WTC11 (cell line): ENCODE results near the gene ANTKMT. TPM values are rescaled to one million over a fixed set of nuclear protein-coding genes. Genes with fewer than 3 reads are reported as not detected.

Source experiments
- ATAC-seq: fragments of 200-7000 bp; cut with Tn5 transposase; 2 replicates; pipeline ENCODE4 v1.10.0; 2021; ENCODE audit warnings: mild to moderate bottlenecking, moderate library complexity
- CTCF ChIA-PET: fragments of 300-600 bp; sonication (Branson Sonifier 250); formaldehyde crosslinking; loops from one replicate; lab custom pipeline; 2021; ENCODE audit warnings: antibody characterized with exemption; lab: Charles Lee
- POLR2A ChIA-PET: fragments of 350-600 bp; sonication (Branson Sonifier 250); formaldehyde crosslinking; loops from one replicate; lab custom pipeline; 2021; ENCODE audit warnings: antibody characterized with exemption; lab: Charles Lee
- DNase-seq: peaks from one replicate; pipeline ENCODE4 v3.0.0; 2021; ENCODE audit warnings: low spot score
- H3K27ac Mint-ChIP-seq: 2 replicates; pipeline ENCODE4 v1.8.0; 2021; ENCODE audit warnings: mixed read lengths
- H3K27me3 Mint-ChIP-seq: 2 replicates; pipeline ENCODE4 v1.8.0; 2021; ENCODE audit warnings: low read depth, mild to moderate bottlenecking, moderate library complexity, mixed read lengths
- H3K36me3 Mint-ChIP-seq: 2 replicates; pipeline ENCODE4 v1.8.0; 2021; ENCODE audit warnings: mixed read lengths
- H3K4me1 Mint-ChIP-seq: 2 replicates; pipeline ENCODE4 v1.8.0; 2022; ENCODE audit warnings: mixed read lengths
- H3K4me3 Mint-ChIP-seq: 2 replicates; pipeline ENCODE4 v1.8.0; 2021; ENCODE audit warnings: mild to moderate bottlenecking, moderate library complexity, mixed read lengths
- H3K9me3 Mint-ChIP-seq: 2 replicates; pipeline ENCODE4 v1.8.0; 2021; ENCODE audit warnings: mixed read lengths
- E2F1 ChIP-seq: sonication (generic); formaldehyde crosslinking; IDR thresholded peaks from 2 replicates; pipeline ENCODE4 v1.8.0; 2022; ENCODE audit warnings: mild to moderate bottlenecking, missing genetic modification reagents
- E2F5 ChIP-seq: sonication (generic); formaldehyde crosslinking; IDR thresholded peaks from 2 replicates; pipeline ENCODE4 v1.8.1; 2022; ENCODE audit warnings: mild to moderate bottlenecking, moderate library complexity, missing genetic modification reagents
- FOXP1 ChIP-seq: sonication (generic); formaldehyde crosslinking; IDR thresholded peaks from 2 replicates; pipeline ENCODE4 v1.8.0; 2022; ENCODE audit warnings: missing genetic modification reagents, mild to moderate bottlenecking, moderate library complexity, borderline replicate concordance
- JUN ChIP-seq: sonication (generic); formaldehyde crosslinking; IDR thresholded peaks from 2 replicates; pipeline ENCODE4 v1.8.0; 2023; ENCODE audit warnings: mild to moderate bottlenecking, missing genetic modification reagents
- NR2C2 ChIP-seq: sonication (generic); formaldehyde crosslinking; IDR thresholded peaks from 2 replicates; pipeline ENCODE4 v1.8.0; 2022; ENCODE audit warnings: mild to moderate bottlenecking, missing genetic modification reagents
- PRDM15 ChIP-seq: sonication (generic); formaldehyde crosslinking; IDR thresholded peaks from 2 replicates; pipeline ENCODE4 v1.8.0; 2022; ENCODE audit warnings: missing genetic modification reagents
- SP1 ChIP-seq: sonication (generic); formaldehyde crosslinking; conservative IDR thresholded peaks from 2 replicates; pipeline ENCODE4 v1.8.1; 2022; ENCODE audit warnings: missing genetic modification reagents
- TCF7 ChIP-seq: sonication (generic); formaldehyde crosslinking; IDR thresholded peaks from 2 replicates; pipeline ENCODE4 v1.8.0; 2022; ENCODE audit warnings: mild to moderate bottlenecking, low read depth, missing genetic modification reagents, moderate library complexity
- TEAD4 ChIP-seq: sonication (generic); formaldehyde crosslinking; IDR thresholded peaks from 2 replicates; pipeline ENCODE4 v1.8.0; 2022; ENCODE audit warnings: mild to moderate bottlenecking, missing genetic modification reagents
- ZNF317 ChIP-seq: sonication (generic); formaldehyde crosslinking; IDR thresholded peaks from 2 replicates; pipeline ENCODE4 v1.8.1; 2023; ENCODE audit warnings: low read depth, mild to moderate bottlenecking, moderate library complexity, missing genetic modification reagents, borderline replicate concordance
- total RNA-seq: library from RNA; stranded (reverse); gene quantifications from 3 replicates; pipeline ENCODE4 v1.2.3, GENCODE V29; 2021
- TF ChIP-seq, protein P1 (sequence below): sonication (generic); formaldehyde crosslinking; IDR thresholded peaks from 2 replicates; pipeline ENCODE4 v1.8.0; 2022; ENCODE audit warnings: mild to moderate bottlenecking, missing genetic modification reagents
- TF ChIP-seq, protein P2 (sequence below): sonication (generic); formaldehyde crosslinking; IDR thresholded peaks from 2 replicates; pipeline ENCODE4 v1.8.1; 2023; ENCODE audit warnings: mild to moderate bottlenecking, moderate library complexity, missing genetic modification reagents

The ANTKMT gene
- total RNA-seq, 1 experiment from 2014 or later: 40.6 TPM

DNA sequence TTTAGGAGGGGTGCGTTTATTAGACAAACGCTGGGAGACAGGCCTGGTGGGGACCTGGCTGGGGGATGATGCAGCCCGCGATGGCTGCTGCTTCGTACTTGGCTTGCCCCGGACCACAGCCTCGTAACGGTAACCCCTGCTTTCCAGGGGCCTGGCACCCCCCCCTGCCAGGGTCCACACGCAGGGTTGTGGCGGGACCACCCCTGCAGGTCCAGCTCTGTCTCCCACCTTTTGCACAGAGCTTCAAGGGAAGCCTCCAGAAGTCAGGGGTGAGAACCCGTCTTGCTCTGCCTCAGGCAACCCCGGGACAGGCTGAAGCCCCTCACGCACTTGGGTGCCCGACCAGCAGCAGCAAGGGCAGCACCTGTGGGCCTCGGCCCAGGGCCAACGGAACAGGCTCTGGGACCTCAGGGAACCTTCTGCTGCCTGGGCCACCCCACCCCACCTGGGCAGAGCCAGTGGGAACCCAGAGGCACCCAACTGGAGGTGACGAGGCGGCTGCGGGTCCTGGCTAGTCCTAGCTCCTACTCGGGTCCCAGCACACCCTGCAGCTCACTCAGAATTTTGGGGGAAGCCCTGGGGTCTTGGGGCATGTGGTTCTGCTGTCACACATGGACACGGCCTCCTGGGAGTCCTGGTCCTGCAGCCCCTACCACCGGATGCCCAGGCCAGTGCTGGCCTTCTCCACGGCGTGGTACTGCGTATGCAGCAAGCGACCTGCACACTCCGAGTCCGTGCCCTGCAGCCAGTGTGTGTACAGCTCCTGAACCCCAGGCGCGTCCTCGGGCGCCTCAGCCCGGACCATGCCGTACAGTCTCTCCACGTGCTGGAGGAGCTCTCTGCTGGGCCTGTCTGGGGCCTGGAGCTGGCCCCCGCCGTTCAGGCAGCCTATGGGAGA, 9.1 kb downstream of the ANTKMT start:
- peaks cover 2% of the 10 kb centered on the region; the same call in 1 of the 2 replicates for H3K27me3 Mint-ChIP-seq
- CTCF ChIA-PET: interaction anchor here (0.7 to 6.9 kb wide), 6 partner anchors 9 to 55 kb away, joined by 3 to 90 read pairs (median 6); partner anchors contain the start of genes ANTKMT, CIAO3 and METRN
- peak overlapping the region; percentile 25; the same call in 1 of the 2 replicates for H3K4me3 Mint-ChIP-seq
- H3K9me3 Mint-ChIP-seq: no peaks in the 10 kb centered on the region
- no peaks in the 10 kb centered on the region for H3K4me1 Mint-ChIP-seq
- POLR2A ChIA-PET: interaction anchor here (1.0 to 1.4 kb wide), 2 partner anchors 9 to 59 kb away, joined by 3 to 6 read pairs; partner anchors contain the start of genes ANTKMT and CHTF18
- no peak overlapping the region for H3K27ac Mint-ChIP-seq
- TF ChIP-seq NR2C2 (no peak), PRDM15 (CRISPR knock-in tag) (peak; percentile 23; the same call in 1 of the 2 replicates)
- DNase-seq: no peak
- ATAC-seq: no peak
- H3K36me3 Mint-ChIP-seq: no peaks in the 10 kb centered on the region; the same call in 1 of the 2 replicates

DNA sequence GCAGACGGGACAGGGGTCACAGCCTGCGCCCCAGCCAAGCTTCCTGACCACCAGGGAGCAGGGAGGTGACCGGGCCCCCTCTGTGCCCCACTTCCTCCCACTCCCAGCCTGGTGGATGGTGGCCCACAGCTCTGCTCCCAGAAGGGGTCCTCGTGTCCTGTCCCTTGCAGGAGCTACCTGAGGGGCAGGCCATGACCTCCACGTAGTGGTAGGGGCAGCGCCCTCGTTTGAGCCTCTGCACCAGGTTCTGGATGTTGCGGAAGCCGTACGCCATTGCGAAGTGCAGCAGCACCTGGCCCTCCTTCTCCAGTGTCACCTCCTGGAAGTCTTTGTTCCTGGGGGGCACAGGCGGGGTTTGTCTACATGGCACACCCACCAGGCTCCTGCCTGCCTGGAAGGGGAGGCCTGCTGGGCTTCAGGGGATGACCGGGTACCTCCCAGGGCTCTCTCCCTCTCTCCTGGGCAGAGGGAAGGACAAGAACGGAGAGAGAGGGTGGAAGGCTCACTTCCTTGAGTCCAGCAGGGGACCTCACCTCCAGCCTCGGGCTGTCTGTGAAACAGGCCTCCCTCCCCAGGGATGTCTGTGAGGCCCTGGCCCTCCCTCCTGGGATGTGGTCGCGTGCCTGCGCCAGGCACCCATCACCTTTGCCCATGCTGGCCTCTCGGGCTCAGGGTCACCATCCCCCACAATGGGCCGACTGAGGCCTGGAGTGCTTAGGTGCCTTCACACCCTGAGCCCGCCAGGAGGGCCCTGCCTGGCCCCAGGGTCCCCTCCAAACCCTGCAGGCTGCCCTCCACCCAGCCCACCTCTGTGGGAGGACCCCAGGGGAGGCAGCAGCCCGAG, 9.9 kb downstream of the ANTKMT start:
- no peak overlapping the region for H3K4me3 Mint-ChIP-seq
- no peak overlapping the region for H3K27ac Mint-ChIP-seq
- H3K36me3 Mint-ChIP-seq: peaks cover 3% of the 10 kb centered on the region; the same call in 1 of the 2 replicates
- no peak for ATAC-seq
- no peaks in the 10 kb centered on the region for H3K4me1 Mint-ChIP-seq
- ChIA-PET CTCF (interaction anchor here (0.7 to 4.0 kb wide), 7 partner anchors 9 to 372 kb away, joined by 3 to 19 read pairs (median 5); partner anchors contain the start of genes ANTKMT and CIAO3), POLR2A (no interaction called here)
- H3K9me3 Mint-ChIP-seq: no peaks in the 10 kb centered on the region
- no peaks in the 10 kb centered on the region; the same call in 1 of the 2 replicates for H3K27me3 Mint-ChIP-seq
- TF ChIP-seq TEAD4 (no peak), PRDM15 (CRISPR knock-in tag) (peak; percentile 2; the same call in 1 of the 2 replicates)
- no peak for DNase-seq

DNA sequence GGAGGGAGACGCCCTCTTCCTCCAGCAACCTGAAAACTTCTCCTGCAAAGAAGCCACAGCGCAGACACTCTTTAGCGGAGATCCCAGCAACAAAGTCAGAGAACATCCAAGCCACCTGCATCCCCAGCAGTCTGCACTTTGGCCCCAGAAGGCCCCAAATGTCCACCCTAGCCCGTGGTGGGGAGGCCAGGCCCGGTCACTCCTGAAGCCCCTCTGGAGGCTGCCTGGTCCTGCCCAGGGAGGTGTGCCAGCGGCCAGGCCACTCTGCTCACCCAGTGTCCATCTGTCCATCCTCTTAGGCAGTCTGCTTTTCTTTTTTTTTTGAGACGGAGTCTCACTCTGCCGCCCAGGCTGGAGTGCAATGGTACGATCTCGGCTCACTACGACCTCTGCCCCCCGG, 11.4 kb downstream of the ANTKMT start:
- peaks cover 4% of the 10 kb centered on the region; the same call in 1 of the 2 replicates for H3K36me3 Mint-ChIP-seq
- DNase-seq (no peak), ATAC-seq (no peak)
- no peak overlapping the region for H3K4me3 Mint-ChIP-seq
- ChIA-PET CTCF (interaction anchor here (0.5 to 4.0 kb wide), 22 partner anchors 8 to 577 kb away, joined by 3 to 19 read pairs (median 5); partner anchors contain the start of genes ANTKMT, CHTF18, CIAO3 and GNG13), POLR2A (no interaction called here)
- no peaks in the 10 kb centered on the region for H3K9me3 Mint-ChIP-seq
- H3K4me1 Mint-ChIP-seq: peaks cover under 1% of the 10 kb centered on the region
- H3K27ac Mint-ChIP-seq: 0 out of 2 replicates have a peak overlapping the region, but pooled peaks have one; percentile 32
- H3K27me3 Mint-ChIP-seq: no peaks in the 10 kb centered on the region
- TF ChIP-seq TCF7 (CRISPR knock-in tag) (no peak), FOXP1 (CRISPR knock-in tag) (no peak), SP1 (no peak), JUN (CRISPR knock-in tag) (no peak), E2F1 (CRISPR knock-in tag) (no peak), ZNF317 (CRISPR knock-in tag) (no peak), TEAD4 (no peak), E2F5 (CRISPR knock-in tag) (no peak)
- TF ChIP-seq, protein P1, sequence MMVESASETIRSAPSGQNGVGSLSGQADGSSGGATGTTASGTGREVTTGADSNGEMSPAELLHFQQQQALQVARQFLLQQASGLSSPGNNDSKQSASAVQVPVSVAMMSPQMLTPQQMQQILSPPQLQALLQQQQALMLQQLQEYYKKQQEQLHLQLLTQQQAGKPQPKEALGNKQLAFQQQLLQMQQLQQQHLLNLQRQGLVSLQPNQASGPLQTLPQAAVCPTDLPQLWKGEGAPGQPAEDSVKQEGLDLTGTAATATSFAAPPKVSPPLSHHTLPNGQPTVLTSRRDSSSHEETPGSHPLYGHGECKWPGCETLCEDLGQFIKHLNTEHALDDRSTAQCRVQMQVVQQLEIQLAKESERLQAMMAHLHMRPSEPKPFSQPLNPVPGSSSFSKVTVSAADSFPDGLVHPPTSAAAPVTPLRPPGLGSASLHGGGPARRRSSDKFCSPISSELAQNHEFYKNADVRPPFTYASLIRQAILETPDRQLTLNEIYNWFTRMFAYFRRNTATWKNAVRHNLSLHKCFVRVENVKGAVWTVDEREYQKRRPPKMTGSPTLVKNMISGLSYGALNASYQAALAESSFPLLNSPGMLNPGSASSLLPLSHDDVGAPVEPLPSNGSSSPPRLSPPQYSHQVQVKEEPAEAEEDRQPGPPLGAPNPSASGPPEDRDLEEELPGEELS (CRISPR knock-in tag): no peak
- TF ChIP-seq, protein P2, sequence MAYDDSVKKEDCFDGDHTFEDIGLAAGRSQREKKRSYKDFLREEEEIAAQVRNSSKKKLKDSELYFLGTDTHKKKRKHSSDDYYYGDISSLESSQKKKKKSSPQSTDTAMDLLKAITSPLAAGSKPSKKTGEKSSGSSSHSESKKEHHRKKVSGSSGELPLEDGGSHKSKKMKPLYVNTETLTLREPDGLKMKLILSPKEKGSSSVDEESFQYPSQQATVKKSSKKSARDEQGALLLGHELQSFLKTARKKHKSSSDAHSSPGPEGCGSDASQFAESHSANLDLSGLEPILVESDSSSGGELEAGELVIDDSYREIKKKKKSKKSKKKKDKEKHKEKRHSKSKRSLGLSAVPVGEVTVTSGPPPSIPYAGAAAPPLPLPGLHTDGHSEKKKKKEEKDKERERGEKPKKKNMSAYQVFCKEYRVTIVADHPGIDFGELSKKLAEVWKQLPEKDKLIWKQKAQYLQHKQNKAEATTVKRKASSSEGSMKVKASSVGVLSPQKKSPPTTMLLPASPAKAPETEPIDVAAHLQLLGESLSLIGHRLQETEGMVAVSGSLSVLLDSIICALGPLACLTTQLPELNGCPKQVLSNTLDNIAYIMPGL (CRISPR knock-in tag): no peak
